GM13976 (cell line): ENCODE results near the gene NCAPG2.

Experiments used
- DNase-seq: peaks from one replicate; pipeline ENCODE4 v3.0.0; 2012; ENCODE audit warnings: low spot score
- CTCF ChIP-seq: IDR thresholded peaks from 2 replicates; pipeline ENCODE4 v1.5.1; 2012; ENCODE audit warnings: borderline replicate concordance, mild to moderate bottlenecking; ENCODE audit not compliant: insufficient read depth; ENCODE audit errors: extremely low read depth, missing control alignments, control extremely low read depth
- in situ Hi-C: fragments of 300-500 bp; cut with MboI; formaldehyde crosslinking; loops from one replicate; pipeline ENCODE4 v1.12.0; 2022; ENCODE audit warnings: low sequenced_read_pairs, mixed read lengths, inconsistent platforms; ENCODE audit not compliant: unreplicated experiment

The NCAPG2 gene

DNA sequence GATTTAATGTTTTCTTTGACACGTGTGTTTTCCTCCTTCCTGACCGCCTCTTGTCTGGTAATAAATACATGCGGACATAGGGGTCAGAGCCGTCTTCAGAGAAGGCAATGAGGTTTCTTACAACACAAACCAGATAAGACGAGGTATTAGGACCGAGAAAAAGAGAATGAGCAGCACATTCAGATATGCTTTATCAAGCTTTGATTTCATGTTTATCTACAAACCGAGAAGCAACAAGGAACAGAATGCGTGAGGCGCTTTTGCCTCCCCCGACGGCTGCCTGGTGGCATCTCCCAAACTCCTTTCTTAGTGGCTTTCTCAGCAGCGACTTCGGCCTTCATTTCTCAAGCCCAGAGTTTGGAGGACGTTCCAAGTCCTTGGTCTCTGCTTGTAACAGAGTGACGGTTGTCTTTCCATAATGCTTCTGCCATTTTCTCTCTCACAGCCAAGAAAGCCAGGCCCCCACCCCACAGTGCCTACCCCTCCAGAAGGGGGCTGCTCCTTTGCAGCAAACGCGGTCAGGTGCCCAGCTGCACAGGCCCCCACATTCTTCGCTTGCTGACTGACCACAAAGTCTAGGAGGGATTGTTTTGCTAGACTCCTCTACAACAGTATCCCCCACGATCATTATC is 32.6 kb upstream of the NCAPG2 start:
- in situ Hi-C loops, result no loop called here
- TF ChIP-seq CTCF, result no peak
- no peak for DNase-seq

GRCh38 chr7:158735935-158736334 is 31.3 kb upstream of the NCAPG2 start:
- no peak for TF ChIP-seq CTCF
- DNase-seq, result no peak
- in situ Hi-C loops, result no loop called here

DNA sequence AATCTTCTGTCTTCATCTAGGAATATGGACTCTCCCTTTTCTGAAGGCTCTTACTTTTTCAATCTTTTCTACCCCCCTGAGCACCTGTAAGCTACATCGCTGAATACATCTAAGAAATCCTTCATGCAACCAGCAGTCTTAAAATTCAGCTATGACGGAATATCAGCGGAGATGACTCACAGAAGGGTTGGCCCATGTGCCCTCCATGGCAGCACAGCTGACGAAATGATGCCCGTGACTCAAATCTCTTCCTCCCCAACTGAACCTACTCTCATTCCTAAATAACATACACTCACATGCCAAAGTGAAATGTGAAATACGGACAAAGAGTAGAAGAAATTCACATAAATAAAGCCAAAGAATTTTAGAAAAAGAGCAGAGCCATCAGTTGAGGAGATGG is 30.3 kb upstream of the NCAPG2 start:
- in situ Hi-C loops, result no loop called here
- no peak for TF ChIP-seq CTCF
- no peak for DNase-seq

DNA sequence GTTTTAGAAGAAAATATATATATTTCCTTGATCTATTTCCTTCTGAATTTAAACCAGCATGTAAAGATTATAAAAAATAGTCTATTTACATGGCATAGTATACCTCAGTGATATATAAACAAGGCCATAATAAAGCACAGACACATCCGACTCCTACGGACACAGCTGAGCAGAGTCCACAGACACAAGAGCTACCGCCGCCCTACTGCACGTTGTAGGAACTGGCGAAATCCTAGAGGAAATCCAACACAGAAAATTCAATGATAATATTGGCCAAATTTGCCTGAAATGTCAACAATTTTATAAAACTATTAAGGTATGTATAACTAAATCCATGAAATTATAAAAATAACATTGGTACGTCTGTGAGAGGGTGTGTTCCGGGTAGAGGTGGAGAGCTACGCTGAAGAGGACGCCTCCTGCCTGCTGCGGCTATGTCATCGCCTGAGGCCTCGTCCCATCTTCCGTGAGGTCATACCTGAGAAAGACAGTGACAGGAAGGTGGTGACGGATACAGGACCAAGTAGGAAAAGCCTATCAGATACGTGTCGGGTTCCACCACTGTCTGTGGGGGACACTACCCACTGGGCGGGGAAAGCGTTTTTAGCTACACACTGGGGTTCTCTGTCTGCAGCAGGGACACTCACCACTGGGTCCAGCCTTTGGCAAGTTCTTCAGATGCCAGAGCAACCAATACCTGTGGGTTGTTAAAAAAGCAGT is 29.3 kb upstream of the NCAPG2 start:
- TF ChIP-seq CTCF, result no peak
- DNase-seq, result no peak
- in situ Hi-C loops, result no loop called here

- in situ Hi-C loops, result no loop called here
- DNase-seq, result no peak
- no peak for TF ChIP-seq CTCF
Measured at GRCh38 chr7:158733220-158733519, 28.6 kb upstream of the NCAPG2 start.

- TF ChIP-seq CTCF, result no peak
- in situ Hi-C loops, result no loop called here
- DNase-seq, result no peak
Measured at GRCh38 chr7:158732494-158733219, 28.1 kb upstream of the NCAPG2 start.
